ENCODE results near the gene GNB3.
A peak's percentile ranks its signal among the peaks of the same experiment; 100 is the strongest.

The GNB3 gene

DNA sequence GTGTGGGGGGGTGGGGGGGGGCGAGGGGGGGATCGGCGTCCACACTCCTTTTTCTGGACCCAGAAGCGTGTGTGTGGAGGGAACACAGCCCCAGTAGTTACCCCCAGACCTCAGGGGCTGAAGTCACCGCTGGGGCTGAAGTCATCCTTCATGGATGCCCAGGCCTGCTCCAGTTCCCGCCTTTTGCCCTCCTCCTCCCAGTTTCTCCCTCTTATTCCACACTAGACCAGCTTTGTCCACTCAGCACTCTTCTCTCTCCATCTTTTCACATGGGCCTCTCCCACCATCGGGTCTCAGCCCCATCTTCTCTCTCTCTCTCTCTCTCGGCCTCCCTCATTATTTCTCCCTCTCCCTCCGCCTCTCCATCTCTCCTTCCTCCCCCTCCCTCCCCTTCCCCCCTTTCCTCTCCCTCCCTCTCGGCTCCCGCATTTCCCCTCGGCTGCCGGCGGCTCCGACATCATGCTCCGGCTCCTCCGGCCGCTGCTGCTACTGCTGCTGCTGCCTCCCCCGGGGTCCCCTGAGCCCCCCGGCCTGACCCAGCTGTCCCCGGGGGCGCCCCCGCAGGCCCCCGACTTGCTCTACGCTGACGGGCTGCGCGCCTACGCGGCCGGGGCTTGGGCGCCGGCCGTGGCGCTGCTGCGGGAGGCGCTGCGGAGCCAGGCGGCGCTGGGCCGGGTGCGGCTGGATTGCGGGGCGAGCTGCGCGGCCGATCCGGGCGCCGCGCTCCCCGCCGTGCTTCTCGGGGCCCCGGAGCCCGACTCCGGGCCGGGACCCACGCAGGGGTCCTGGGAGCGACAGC, 12.5 kb upstream of the GNB3 start, which contains the start of gene P3H3:
P3H3 (plus strand) TSS at position 426 of the 799 bp plus-strand sequence; CDS start at position 460, 34 bp downstream.
- peak within 1 kb of the TSS; percentile 44 for H3K4me3 ChIP-seq (ENCODE audit: low read length)
- no peak for TF ChIP-seq ZNF274 (IDR thresholded peaks at IDR 0.05; ENCODE audit: low read depth, low read length)

DNA sequence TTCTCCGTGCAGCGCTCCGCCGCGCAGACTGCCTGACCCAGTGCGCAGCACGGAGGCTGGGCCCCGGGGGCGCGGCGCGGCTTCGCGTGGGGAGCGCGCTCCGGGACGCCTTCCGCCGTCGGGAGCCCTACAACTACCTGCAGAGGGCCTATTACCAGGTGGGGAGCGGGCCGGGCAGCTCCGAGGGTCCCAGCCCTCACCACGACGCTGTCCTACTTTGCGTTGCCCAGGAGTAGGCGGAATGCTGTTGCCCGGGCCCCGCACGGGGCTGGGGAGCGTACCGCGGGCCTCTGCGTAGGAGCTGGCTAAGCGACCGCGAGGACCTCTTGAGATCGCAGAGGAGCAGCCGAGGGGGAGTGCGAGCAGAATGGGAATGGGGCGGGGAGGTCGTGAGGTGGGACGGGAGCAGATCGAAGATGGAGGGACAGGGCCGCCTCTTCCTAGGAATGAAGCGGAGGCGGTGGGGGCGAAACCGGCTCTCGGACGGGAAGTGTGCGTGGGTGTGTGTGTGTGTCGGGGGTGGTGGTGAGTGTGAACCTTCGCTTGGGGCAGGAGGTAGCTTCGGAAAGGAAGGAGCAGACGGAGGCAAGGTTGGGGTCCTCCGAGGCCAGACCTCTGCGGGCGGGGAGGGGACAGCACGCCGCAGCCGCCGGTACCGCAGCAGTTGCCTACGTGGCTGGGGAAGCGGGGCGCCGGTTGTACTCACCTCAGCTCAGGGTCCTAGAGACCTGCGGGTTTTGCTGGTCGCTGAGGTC, 11.8 kb upstream of the GNB3 start:
- TF ChIP-seq ZNF274 (IDR thresholded peaks at IDR 0.05; ENCODE audit: low read depth, low read length): no peak
- H3K4me3 ChIP-seq (ENCODE audit: low read length): peak overlapping the region; percentile 44

- no peak for TF ChIP-seq ZNF274 (IDR thresholded peaks at IDR 0.05; ENCODE audit: low read depth, low read length)
- no peak overlapping the region for H3K4me3 ChIP-seq (ENCODE audit: low read length)
Measured at GRCh38 chr12:6829536-6830220, 11.0 kb upstream of the GNB3 start.

DNA sequence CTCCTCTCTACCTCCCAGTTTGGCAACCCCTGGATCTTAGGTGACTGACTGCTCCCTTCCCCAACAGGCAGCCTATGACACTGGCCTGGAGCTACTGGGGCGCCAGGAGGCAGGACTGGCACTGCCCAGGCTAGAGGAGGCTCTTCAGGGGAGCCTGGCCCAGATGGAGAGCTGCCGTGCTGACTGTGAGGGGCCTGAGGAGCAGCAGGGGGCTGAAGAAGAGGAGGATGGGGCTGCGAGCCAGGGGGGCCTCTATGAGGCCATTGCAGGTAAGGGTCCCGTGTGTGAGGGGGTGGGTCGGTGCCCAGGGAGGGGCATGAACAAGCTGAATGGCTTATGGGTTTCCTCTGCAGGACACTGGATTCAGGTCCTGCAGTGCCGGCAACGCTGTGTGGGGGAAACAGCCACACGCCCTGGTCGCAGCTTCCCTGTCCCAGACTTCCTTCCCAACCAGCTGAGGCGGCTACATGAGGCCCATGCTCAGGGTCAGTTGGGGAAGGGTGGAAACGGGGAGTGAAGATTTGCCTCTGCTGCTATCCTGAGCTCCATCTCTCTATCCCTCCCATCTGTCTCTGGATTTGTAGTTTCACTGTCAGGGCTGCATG, 10.3 kb upstream of the GNB3 start:
- no peak for TF ChIP-seq ZNF274 (IDR thresholded peaks at IDR 0.05; ENCODE audit: low read depth, low read length)
- H3K4me3 ChIP-seq (ENCODE audit: low read length): no peak overlapping the region

- TF ChIP-seq ZNF274 (IDR thresholded peaks at IDR 0.05; ENCODE audit: low read depth, low read length): no peak
- H3K4me3 ChIP-seq (ENCODE audit: low read length): no peak overlapping the region
Measured at GRCh38 chr12:6830999-6831398, 9.7 kb upstream of the GNB3 start.

- no peak overlapping the region for H3K4me3 ChIP-seq (ENCODE audit: low read length)
- no peak for TF ChIP-seq ZNF274 (IDR thresholded peaks at IDR 0.05; ENCODE audit: low read depth, low read length)
Measured at GRCh38 chr12:6831450-6831995, 9.2 kb upstream of the GNB3 start.

GRCh38 chr12:6832125-6832524, 8.6 kb upstream of the GNB3 start:
- no peak overlapping the region for H3K4me3 ChIP-seq (ENCODE audit: low read length)
- TF ChIP-seq ZNF274 (IDR thresholded peaks at IDR 0.05; ENCODE audit: low read depth, low read length): no peak

- H3K4me3 ChIP-seq (ENCODE audit: low read length): no peak overlapping the region
- TF ChIP-seq ZNF274 (IDR thresholded peaks at IDR 0.05; ENCODE audit: low read depth, low read length): no peak
Measured at GRCh38 chr12:6833189-6833890, 7.4 kb upstream of the GNB3 start.

GRCh38 chr12:6834254-6834653, 6.5 kb upstream of the GNB3 start:
- no peak overlapping the region for H3K4me3 ChIP-seq (ENCODE audit: low read length)

DNA sequence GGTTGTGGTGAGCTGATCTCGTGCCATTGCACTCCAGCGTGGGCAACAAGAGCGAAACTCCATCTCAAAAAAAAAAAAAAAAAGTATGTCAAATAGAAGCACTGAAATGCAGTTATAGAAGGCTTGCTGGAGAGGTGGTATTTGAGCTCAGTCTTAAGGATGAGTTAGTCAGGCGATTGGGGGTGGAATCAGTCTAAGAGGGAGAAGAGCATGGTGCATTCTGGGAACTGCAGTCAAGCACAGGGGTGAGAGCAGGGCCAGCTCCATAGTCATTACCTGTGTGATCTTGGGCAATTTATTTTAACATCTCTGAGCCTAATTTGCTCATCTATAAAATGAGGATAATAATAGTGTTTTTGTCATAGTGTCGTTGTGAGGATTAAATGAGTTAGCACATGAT, 5.9 kb upstream of the GNB3 start:
- H3K4me3 ChIP-seq (ENCODE audit: low read length): no peak overlapping the region
- TF ChIP-seq ZNF274 (IDR thresholded peaks at IDR 0.05; ENCODE audit: low read depth, low read length): no peak

More at GRCh38 chr12:6834254-6834653, 6.5 kb upstream of the GNB3 start:
- TF ChIP-seq ZNF274 (IDR thresholded peaks at IDR 0.05; ENCODE audit: low read depth, low read length): no peak

DNA sequence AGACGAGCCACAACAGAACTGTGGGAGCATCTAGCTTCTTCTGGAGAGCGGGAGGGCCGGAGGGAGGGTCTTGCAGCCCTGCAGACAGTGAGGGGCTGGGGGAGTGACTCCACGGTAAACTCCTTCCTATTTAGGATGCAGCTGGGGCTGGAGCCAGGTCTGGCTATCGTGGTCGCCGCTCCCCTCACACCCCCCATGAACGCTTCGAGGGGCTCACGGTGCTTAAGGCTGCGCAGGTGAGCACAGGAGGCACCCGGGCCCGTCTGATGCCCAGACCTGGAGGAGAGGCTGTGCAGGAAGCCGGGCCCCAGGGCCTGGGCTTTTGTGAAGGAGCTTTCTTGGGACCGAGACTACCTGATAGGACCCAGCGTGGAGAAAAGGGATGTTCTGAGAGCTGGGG, 3.9 kb upstream of the GNB3 start:
- no peak for TF ChIP-seq ZNF274 (IDR thresholded peaks at IDR 0.05; ENCODE audit: low read depth, low read length)
- H3K4me3 ChIP-seq (ENCODE audit: low read length): no peak overlapping the region

- TF ChIP-seq ZNF274 (IDR thresholded peaks at IDR 0.05; ENCODE audit: low read depth, low read length): no peak
- no peak overlapping the region for H3K4me3 ChIP-seq (ENCODE audit: low read length)
Measured at GRCh38 chr12:6837370-6838060, 3.2 kb upstream of the GNB3 start.

GRCh38 chr12:6838854-6839253, 1.9 kb upstream of the GNB3 start:
- no peak for TF ChIP-seq ZNF274 (IDR thresholded peaks at IDR 0.05; ENCODE audit: low read depth, low read length)

More at GRCh38 chr12:6838854-6839253, 1.9 kb upstream of the GNB3 start:
- no peak overlapping the region for H3K4me3 ChIP-seq (ENCODE audit: low read length)
